Cardiac fibroblast (primary cell): ENCODE measurements around the gene RIPOR1.

ENCODE experiments used
- DNase-seq, 2 donors: peaks; one replicate each; pipeline versions ENCODE4 v3.0.0 to v3.0.0-alpha.2; 2010; ENCODE audit warnings: low read depth in 2 of 2
- H3K4me3 ChIP-seq, 2 donors: replicated peaks in 1 of 2; 1 replicate in 1 of 2; 2 replicates in 1 of 2; pipeline ENCODE4 v1.5.1; 2011; ENCODE audit warnings: low read depth in 2 of 2, low read length in 2 of 2, mild to moderate bottlenecking in 2 of 2, moderate library complexity in 1 of 2
- CTCF ChIP-seq: IDR thresholded peaks from one replicate; pipeline ENCODE4 v1.5.1; 2011; ENCODE audit warnings: low read depth, mild to moderate bottlenecking, low read length, inconsistent platforms

The RIPOR1 gene

GRCh38 chr16:67528222-67528869, at the start of gene RIPOR1:
Gene RIPOR1 (plus strand): TSS chr16:67528829. CDS start chr16:67538447, 9,618 bp downstream.
- no peak for TF ChIP-seq CTCF
- DNase-seq, result no peak
- H3K4me3 ChIP-seq, result peak within 1 kb of the TSS; percentile 69 to 79

GRCh38 chr16:67480833-67481560, 47.6 kb upstream of the RIPOR1 start, which contains the start of gene ATP6V0D1:
Gene ATP6V0D1 (minus strand): TSS chr16:67481157. CDS start chr16:67481086, 71 bp downstream.
- DNase-seq, result peak; percentile 98 to 99
- H3K4me3 ChIP-seq, result peak within 1 kb of the TSS; percentile 99 to 100
- TF ChIP-seq CTCF, result peak; percentile 85

- peak overlapping the region; percentile 43 to 57 for H3K4me3 ChIP-seq
- no peak for TF ChIP-seq CTCF
- DNase-seq, result peak; percentile 45 to 64
Observed at GRCh38 chr16:67481561-67482232, 46.9 kb upstream of the RIPOR1 start.

- no peak for TF ChIP-seq CTCF
- peak overlapping the region in 1 of 2 donors; percentile 57 for H3K4me3 ChIP-seq
- no peak for DNase-seq
Observed at GRCh38 chr16:67482233-67482924, 46.2 kb upstream of the RIPOR1 start.

GRCh38 chr16:67483150-67483549, 45.5 kb upstream of the RIPOR1 start, which contains the start of gene AGRP:
Gene AGRP (minus strand): TSS chr16:67483547. CDS start chr16:67483398, 149 bp downstream.
- no peak within 1 kb of the TSS for H3K4me3 ChIP-seq
- TF ChIP-seq CTCF, result no peak
- no peak for DNase-seq
